GM18498 (cell line): Measurements from ENCODE around the gene ADAMTS18.

Source experiments
- ATAC-seq: cut with Tn5 transposase; IDR thresholded peaks from one replicate; pipeline ENCODE4 v1.9.1; 2021; ENCODE audit warnings: mild to moderate bottlenecking, moderate library complexity; ENCODE audit not compliant: unreplicated experiment

The ADAMTS18 gene

GRCh38 chr16:77330332-77331042 lies 104.3 kb downstream of the ADAMTS18 start:
- no peak for ATAC-seq

GRCh38 chr16:77328768-77329167 lies 106.1 kb downstream of the ADAMTS18 start:
- no peak for ATAC-seq

GRCh38 chr16:77328274-77328673 lies 106.6 kb downstream of the ADAMTS18 start:
- ATAC-seq, result no peak

- ATAC-seq, result no peak
Measured at GRCh38 chr16:77327717-77328116, 107.1 kb downstream of the ADAMTS18 start.

- ATAC-seq, result no peak
Measured at GRCh38 chr16:77324729-77325128, 110.1 kb downstream of the ADAMTS18 start.

- no peak for ATAC-seq
Measured at GRCh38 chr16:77323695-77324094, 111.1 kb downstream of the ADAMTS18 start.

- ATAC-seq, result no peak
Measured at GRCh38 chr16:77322757-77323156, 112.1 kb downstream of the ADAMTS18 start.

- no peak for ATAC-seq
Measured at GRCh38 chr16:77317059-77317458, 117.8 kb downstream of the ADAMTS18 start.

- no peak for ATAC-seq
Measured at GRCh38 chr16:77310877-77311276, 124.0 kb downstream of the ADAMTS18 start.

- ATAC-seq, result no peak
Measured at GRCh38 chr16:77308163-77308561, 126.7 kb downstream of the ADAMTS18 start.

- no peak for ATAC-seq
Measured at GRCh38 chr16:77307426-77308162, 127.2 kb downstream of the ADAMTS18 start.

- no peak for ATAC-seq
Measured at GRCh38 chr16:77306075-77306474, 128.8 kb downstream of the ADAMTS18 start.

GRCh38 chr16:77304877-77305276 lies 130.0 kb downstream of the ADAMTS18 start:
- no peak for ATAC-seq

- no peak for ATAC-seq
Measured at GRCh38 chr16:77304134-77304533, 130.7 kb downstream of the ADAMTS18 start.

GRCh38 chr16:77302674-77303073 lies 132.2 kb downstream of the ADAMTS18 start:
- ATAC-seq, result no peak

GRCh38 chr16:77302249-77302648 lies 132.6 kb downstream of the ADAMTS18 start:
- no peak for ATAC-seq

- no peak for ATAC-seq
Measured at GRCh38 chr16:77300256-77300655, 134.6 kb downstream of the ADAMTS18 start.

- no peak for ATAC-seq
Measured at GRCh38 chr16:77299395-77299794, 135.4 kb downstream of the ADAMTS18 start.

GRCh38 chr16:77298418-77299360 lies 136.1 kb downstream of the ADAMTS18 start:
- no peak for ATAC-seq

- ATAC-seq, result no peak
Measured at GRCh38 chr16:77297996-77298395, 136.8 kb downstream of the ADAMTS18 start.

GRCh38 chr16:77295896-77296295 lies 138.9 kb downstream of the ADAMTS18 start:
- no peak for ATAC-seq
